ENCODE measurements around the gene SLC2A6. TPM values are rescaled to one million over a fixed set of nuclear protein-coding genes. Genes with fewer than 3 reads are reported as not detected.

Gene SLC2A6
- total and polyA plus RNA-seq, 2 experiments from 2014 or later = 7.3 to 10.6 TPM

DNA sequence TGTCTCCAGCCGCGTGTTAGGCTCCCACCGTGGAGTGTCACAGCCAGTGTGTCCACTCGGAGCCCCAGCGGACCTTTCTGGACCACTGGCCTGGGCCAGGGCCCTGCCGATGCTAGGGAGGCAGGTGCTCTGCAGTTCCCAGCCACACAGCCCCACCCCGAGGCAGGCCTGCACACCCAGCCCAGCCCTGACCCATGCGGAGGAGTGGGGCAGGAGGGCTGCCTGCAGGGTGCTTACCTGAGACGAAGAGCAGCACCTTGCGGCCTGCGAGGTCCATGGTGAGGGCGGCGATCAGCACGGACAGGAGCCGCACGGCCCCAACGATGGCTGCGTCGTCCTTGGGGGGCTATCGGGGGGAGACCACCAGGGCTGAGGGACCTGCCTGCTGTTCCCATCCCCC is 5.2 kb downstream of the SLC2A6 start:
- TF ChIP-seq EZH2 (IDR thresholded peaks at IDR 0.05; ENCODE audit: borderline replicate concordance) (no peak), EZH2phosphoT487 (IDR thresholded peaks at IDR 0.05; ENCODE audit: low read depth, severe bottlenecking, unreplicated experiment) (no peak), CTCF (IDR thresholded peaks at IDR 0.05; ENCODE audit: poor library complexity) (no peak)
- Histone ChIP-seq H3K9me2 (replicated peaks; ENCODE audit: insufficient read depth) (no peaks in the 10 kb centered on the region), H3K27ac (no peak overlapping the region), H3K4me2 (no peak overlapping the region), H3K4me3 (no peak overlapping the region), H3K36me3 (replicated peaks; ENCODE audit: insufficient read depth, low read depth) (no peaks in the 10 kb centered on the region), H3K27me3 (no peaks in the 10 kb centered on the region), H2AFZ (no peak overlapping the region), H4K20me1 (ENCODE audit: insufficient read depth, poor library complexity, severe bottlenecking) (no peaks in the 10 kb centered on the region), H3K79me2 (no peaks in the 10 kb centered on the region), H3K4me1 (ENCODE audit: insufficient read depth) (no peaks in the 10 kb centered on the region), H3K9me3 (ENCODE audit: low read depth) (no peaks in the 10 kb centered on the region)
- DNase-seq (ENCODE audit: low spot score) = no peak
- 91% methylated on average over 20 of the region's 20 CpGs for WGBS (ENCODE audit: low lambda C conversion rate, missing lambda C conversion rate)

GRCh38 chr9:133472753-133473378 is 6.0 kb downstream of the SLC2A6 start:
- no peak for DNase-seq (ENCODE audit: low spot score)
- Histone ChIP-seq H3K4me2 (no peak overlapping the region), H3K27ac (no peak overlapping the region), H3K4me3 (no peak overlapping the region), H3K27me3 (no peaks in the 10 kb centered on the region), H3K79me2 (no peaks in the 10 kb centered on the region), H3K4me1 (ENCODE audit: insufficient read depth) (no peaks in the 10 kb centered on the region), H3K9me3 (ENCODE audit: low read depth) (no peaks in the 10 kb centered on the region), H2AFZ (no peak overlapping the region), H3K36me3 (replicated peaks; ENCODE audit: insufficient read depth, low read depth) (no peaks in the 10 kb centered on the region), H3K9me2 (replicated peaks; ENCODE audit: insufficient read depth) (no peaks in the 10 kb centered on the region), H4K20me1 (ENCODE audit: insufficient read depth, poor library complexity, severe bottlenecking) (no peaks in the 10 kb centered on the region)
- TF ChIP-seq CTCF (IDR thresholded peaks at IDR 0.05; ENCODE audit: poor library complexity) (no peak), EZH2phosphoT487 (IDR thresholded peaks at IDR 0.05; ENCODE audit: low read depth, severe bottlenecking, unreplicated experiment) (no peak), EZH2 (IDR thresholded peaks at IDR 0.05; ENCODE audit: borderline replicate concordance) (no peak)
- 97% methylated on average over 12 of the region's 19 CpGs for WGBS (ENCODE audit: low lambda C conversion rate, missing lambda C conversion rate)

DNA sequence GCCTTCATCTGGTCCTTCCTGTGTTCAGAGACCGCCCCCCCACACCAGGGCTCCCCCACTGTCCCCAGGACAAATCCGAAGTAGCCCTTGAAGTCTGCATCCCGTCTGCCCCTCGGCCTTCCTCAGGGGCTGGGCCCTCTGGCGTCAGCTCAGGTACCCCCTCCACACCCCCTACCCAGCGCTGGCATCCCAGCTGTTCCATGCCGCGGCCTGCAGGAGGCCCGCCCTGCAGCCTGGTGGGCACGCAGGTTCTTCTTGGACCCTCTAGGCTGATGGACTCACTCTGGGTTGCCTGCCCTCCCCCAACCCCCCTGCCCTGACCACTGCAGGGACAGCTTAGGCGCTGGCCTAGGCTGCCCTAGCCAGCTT is 6.6 kb downstream of the SLC2A6 start:
- no peak for DNase-seq (ENCODE audit: low spot score)
- Histone ChIP-seq H3K4me1 (ENCODE audit: insufficient read depth) (no peaks in the 10 kb centered on the region), H3K9me2 (replicated peaks; ENCODE audit: insufficient read depth) (no peaks in the 10 kb centered on the region), H3K4me2 (no peak overlapping the region), H3K4me3 (no peak overlapping the region), H2AFZ (no peak overlapping the region), H3K36me3 (replicated peaks; ENCODE audit: insufficient read depth, low read depth) (no peaks in the 10 kb centered on the region), H3K79me2 (no peaks in the 10 kb centered on the region), H4K20me1 (ENCODE audit: insufficient read depth, poor library complexity, severe bottlenecking) (no peaks in the 10 kb centered on the region), H3K9me3 (ENCODE audit: low read depth) (no peaks in the 10 kb centered on the region), H3K27ac (no peak overlapping the region), H3K27me3 (no peaks in the 10 kb centered on the region)
- 95% methylated on average over 10 of the region's 11 CpGs for WGBS (ENCODE audit: low lambda C conversion rate, missing lambda C conversion rate)
- TF ChIP-seq EZH2 (IDR thresholded peaks at IDR 0.05; ENCODE audit: borderline replicate concordance) (no peak), CTCF (IDR thresholded peaks at IDR 0.05; ENCODE audit: poor library complexity) (no peak)
